Measurements from ENCODE around the gene KCNS1. TPM values are rescaled to one million over a fixed set of nuclear protein-coding genes. Genes with fewer than 3 reads are reported as not detected.

The KCNS1 gene
- total RNA-seq, 1 experiment from 2014 or later: 1.2 TPM

- Mint-ChIP-seq H3K9me3 (no peaks in the 10 kb centered on the region), H3K4me3 (no peak overlapping the region), H3K36me3 (peaks cover 3% of the 10 kb centered on the region; the same call in 1 of the 2 replicates), H3K27me3 (ENCODE audit: low read depth) (no peaks in the 10 kb centered on the region), H3K27ac (peak overlapping the region; percentile 53), H3K4me1 (peaks cover 12% of the 10 kb centered on the region)
- no peak for TF ChIP-seq HMGA2 (CRISPR knock-in tag; IDR thresholded peaks at IDR 0.05)
- TF ChIP-seq SMAD4 (CRISPR knock-in tag; IDR thresholded peaks at IDR 0.05): no peak
- no peak for TF ChIP-seq FOXP1 (CRISPR knock-in tag; IDR thresholded peaks at IDR 0.05; ENCODE audit: borderline replicate concordance)
- TF ChIP-seq FOXJ3 (CRISPR knock-in tag; IDR thresholded peaks at IDR 0.05; ENCODE audit: borderline replicate concordance): no peak
- no peak for TF ChIP-seq KAT7 (CRISPR knock-in tag; IDR thresholded peaks at IDR 0.05; ENCODE audit: borderline replicate concordance)
- no peak for TF ChIP-seq JUN (CRISPR knock-in tag; IDR thresholded peaks at IDR 0.05)
- no peak for TF ChIP-seq RORB (CRISPR knock-in tag; IDR thresholded peaks at IDR 0.05)
- no peak for TF ChIP-seq SMAD3 (CRISPR knock-in tag; IDR thresholded peaks at IDR 0.05; ENCODE audit: borderline replicate concordance)
- TF ChIP-seq MYBL2 (CRISPR knock-in tag; IDR thresholded peaks at IDR 0.05): no peak
- TF ChIP-seq USF1 (CRISPR knock-in tag; IDR thresholded peaks at IDR 0.05): no peak
- TF ChIP-seq, protein P1, sequence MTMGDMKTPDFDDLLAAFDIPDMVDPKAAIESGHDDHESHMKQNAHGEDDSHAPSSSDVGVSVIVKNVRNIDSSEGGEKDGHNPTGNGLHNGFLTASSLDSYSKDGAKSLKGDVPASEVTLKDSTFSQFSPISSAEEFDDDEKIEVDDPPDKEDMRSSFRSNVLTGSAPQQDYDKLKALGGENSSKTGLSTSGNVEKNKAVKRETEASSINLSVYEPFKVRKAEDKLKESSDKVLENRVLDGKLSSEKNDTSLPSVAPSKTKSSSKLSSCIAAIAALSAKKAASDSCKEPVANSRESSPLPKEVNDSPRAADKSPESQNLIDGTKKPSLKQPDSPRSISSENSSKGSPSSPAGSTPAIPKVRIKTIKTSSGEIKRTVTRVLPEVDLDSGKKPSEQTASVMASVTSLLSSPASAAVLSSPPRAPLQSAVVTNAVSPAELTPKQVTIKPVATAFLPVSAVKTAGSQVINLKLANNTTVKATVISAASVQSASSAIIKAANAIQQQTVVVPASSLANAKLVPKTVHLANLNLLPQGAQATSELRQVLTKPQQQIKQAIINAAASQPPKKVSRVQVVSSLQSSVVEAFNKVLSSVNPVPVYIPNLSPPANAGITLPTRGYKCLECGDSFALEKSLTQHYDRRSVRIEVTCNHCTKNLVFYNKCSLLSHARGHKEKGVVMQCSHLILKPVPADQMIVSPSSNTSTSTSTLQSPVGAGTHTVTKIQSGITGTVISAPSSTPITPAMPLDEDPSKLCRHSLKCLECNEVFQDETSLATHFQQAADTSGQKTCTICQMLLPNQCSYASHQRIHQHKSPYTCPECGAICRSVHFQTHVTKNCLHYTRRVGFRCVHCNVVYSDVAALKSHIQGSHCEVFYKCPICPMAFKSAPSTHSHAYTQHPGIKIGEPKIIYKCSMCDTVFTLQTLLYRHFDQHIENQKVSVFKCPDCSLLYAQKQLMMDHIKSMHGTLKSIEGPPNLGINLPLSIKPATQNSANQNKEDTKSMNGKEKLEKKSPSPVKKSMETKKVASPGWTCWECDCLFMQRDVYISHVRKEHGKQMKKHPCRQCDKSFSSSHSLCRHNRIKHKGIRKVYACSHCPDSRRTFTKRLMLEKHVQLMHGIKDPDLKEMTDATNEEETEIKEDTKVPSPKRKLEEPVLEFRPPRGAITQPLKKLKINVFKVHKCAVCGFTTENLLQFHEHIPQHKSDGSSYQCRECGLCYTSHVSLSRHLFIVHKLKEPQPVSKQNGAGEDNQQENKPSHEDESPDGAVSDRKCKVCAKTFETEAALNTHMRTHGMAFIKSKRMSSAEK (CRISPR knock-in tag; IDR thresholded peaks at IDR 0.05; ENCODE audit: borderline replicate concordance): no peak
- TF ChIP-seq NFE2L1 (CRISPR knock-in tag; IDR thresholded peaks at IDR 0.05): no peak
- TF ChIP-seq, protein P2, sequence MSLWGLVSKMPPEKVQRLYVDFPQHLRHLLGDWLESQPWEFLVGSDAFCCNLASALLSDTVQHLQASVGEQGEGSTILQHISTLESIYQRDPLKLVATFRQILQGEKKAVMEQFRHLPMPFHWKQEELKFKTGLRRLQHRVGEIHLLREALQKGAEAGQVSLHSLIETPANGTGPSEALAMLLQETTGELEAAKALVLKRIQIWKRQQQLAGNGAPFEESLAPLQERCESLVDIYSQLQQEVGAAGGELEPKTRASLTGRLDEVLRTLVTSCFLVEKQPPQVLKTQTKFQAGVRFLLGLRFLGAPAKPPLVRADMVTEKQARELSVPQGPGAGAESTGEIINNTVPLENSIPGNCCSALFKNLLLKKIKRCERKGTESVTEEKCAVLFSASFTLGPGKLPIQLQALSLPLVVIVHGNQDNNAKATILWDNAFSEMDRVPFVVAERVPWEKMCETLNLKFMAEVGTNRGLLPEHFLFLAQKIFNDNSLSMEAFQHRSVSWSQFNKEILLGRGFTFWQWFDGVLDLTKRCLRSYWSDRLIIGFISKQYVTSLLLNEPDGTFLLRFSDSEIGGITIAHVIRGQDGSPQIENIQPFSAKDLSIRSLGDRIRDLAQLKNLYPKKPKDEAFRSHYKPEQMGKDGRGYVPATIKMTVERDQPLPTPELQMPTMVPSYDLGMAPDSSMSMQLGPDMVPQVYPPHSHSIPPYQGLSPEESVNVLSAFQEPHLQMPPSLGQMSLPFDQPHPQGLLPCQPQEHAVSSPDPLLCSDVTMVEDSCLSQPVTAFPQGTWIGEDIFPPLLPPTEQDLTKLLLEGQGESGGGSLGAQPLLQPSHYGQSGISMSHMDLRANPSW (CRISPR knock-in tag; conservative IDR thresholded peaks at IDR 0.05; ENCODE audit: low read depth): no peak
- no peak for ATAC-seq
- POLR2A ChIA-PET: no interaction called here
- CTCF ChIA-PET: interaction anchor here (0.7 to 1.4 kb wide), 3 partner anchors 24 to 51 kb away, joined by 3 to 4 read pairs (median 3); no protein-coding TSS in a partner anchor
- DNase-seq (ENCODE audit: low spot score): no peak
Measured at GRCh38 chr20:45088247-45088646, 12.7 kb downstream of the KCNS1 start.

DNA sequence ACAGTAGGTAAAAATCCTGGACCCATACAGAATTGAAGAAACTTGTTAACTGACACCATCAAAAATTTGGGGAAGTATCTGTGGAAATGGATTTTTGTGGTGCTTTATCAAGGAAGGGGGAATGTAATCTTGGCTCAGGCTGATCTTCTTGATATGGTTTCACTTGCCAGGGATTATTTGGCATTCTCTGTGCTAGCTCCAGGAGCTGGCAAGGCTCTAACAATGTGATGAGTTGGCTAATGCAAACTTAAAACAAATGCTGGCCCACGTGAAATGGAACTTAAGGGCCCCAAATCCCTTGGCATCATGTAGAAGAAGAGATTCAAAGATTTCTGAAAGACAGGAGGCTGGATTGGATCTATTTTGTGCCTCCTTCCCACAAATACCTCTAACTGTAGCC is 13.1 kb downstream of the KCNS1 start:
- H3K36me3 Mint-ChIP-seq: peaks cover 7% of the 10 kb centered on the region
- ATAC-seq: no peak
- no peak for TF ChIP-seq RORB (CRISPR knock-in tag; IDR thresholded peaks at IDR 0.05)
- no peak overlapping the region for H3K4me3 Mint-ChIP-seq
- H3K27ac Mint-ChIP-seq: peak overlapping the region; percentile 53
- DNase-seq (ENCODE audit: low spot score): no peak
- POLR2A ChIA-PET: no interaction called here
- H3K9me3 Mint-ChIP-seq: peaks cover 3% of the 10 kb centered on the region
- CTCF ChIA-PET: interaction anchor here (0.9 to 1.4 kb wide), 3 partner anchors 24 to 51 kb away, joined by 3 to 4 read pairs (median 4); no protein-coding TSS in a partner anchor
- H3K4me1 Mint-ChIP-seq: peaks cover 12% of the 10 kb centered on the region
- no peaks in the 10 kb centered on the region for H3K27me3 Mint-ChIP-seq (ENCODE audit: low read depth)

DNA sequence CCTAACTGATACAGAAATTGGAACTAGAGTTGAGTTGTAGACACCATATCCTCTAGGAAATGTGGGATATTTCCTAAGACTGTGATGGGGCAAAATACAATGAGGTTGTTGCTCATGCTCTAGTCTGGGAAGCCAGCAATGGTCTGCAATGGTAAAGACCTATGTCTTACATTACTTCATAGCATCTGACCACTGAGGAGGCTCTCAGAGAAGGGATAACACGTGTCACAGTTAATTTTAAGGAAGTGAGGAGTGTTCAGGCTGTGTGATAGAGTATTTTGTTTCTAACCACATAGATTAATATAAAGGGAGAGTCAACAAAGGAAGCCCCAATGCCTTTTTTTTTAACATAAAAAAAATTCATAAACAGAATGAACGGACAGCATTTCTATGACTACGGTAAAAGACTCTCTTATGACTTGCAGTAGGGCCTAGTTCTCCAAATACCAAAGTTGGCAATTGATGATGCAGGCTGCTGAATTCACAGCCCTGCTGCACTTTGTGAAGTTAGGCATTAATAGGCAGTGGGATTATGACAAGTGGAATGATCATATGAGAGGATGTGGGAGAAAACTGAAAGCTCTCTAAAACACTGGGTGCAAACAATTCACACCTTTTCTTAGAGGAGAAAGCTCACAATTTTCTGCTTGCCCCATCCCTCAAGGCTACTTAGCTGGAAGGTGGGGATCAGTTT is 13.7 kb downstream of the KCNS1 start:
- ChIA-PET CTCF (interaction anchor here (0.9 to 2.0 kb wide), 4 partner anchors 8 to 206 kb away, joined by 4 to 10 read pairs (median 7); no protein-coding TSS in a partner anchor), POLR2A (no interaction called here)
- TF ChIP-seq ZNF396 (CRISPR knock-in tag; IDR thresholded peaks at IDR 0.05; ENCODE audit: borderline replicate concordance): no peak
- no peak for TF ChIP-seq ZBTB21 (CRISPR knock-in tag; IDR thresholded peaks at IDR 0.05; ENCODE audit: borderline replicate concordance)
- TF ChIP-seq, protein P3, sequence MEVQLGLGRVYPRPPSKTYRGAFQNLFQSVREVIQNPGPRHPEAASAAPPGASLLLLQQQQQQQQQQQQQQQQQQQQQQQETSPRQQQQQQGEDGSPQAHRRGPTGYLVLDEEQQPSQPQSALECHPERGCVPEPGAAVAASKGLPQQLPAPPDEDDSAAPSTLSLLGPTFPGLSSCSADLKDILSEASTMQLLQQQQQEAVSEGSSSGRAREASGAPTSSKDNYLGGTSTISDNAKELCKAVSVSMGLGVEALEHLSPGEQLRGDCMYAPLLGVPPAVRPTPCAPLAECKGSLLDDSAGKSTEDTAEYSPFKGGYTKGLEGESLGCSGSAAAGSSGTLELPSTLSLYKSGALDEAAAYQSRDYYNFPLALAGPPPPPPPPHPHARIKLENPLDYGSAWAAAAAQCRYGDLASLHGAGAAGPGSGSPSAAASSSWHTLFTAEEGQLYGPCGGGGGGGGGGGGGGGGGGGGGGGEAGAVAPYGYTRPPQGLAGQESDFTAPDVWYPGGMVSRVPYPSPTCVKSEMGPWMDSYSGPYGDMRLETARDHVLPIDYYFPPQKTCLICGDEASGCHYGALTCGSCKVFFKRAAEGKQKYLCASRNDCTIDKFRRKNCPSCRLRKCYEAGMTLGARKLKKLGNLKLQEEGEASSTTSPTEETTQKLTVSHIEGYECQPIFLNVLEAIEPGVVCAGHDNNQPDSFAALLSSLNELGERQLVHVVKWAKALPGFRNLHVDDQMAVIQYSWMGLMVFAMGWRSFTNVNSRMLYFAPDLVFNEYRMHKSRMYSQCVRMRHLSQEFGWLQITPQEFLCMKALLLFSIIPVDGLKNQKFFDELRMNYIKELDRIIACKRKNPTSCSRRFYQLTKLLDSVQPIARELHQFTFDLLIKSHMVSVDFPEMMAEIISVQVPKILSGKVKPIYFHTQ (CRISPR knock-in tag; IDR thresholded peaks at IDR 0.05): no peak
- TF ChIP-seq SP1 (CRISPR knock-in tag; conservative IDR thresholded peaks at IDR 0.05): no peak
- TF ChIP-seq, protein P4, sequence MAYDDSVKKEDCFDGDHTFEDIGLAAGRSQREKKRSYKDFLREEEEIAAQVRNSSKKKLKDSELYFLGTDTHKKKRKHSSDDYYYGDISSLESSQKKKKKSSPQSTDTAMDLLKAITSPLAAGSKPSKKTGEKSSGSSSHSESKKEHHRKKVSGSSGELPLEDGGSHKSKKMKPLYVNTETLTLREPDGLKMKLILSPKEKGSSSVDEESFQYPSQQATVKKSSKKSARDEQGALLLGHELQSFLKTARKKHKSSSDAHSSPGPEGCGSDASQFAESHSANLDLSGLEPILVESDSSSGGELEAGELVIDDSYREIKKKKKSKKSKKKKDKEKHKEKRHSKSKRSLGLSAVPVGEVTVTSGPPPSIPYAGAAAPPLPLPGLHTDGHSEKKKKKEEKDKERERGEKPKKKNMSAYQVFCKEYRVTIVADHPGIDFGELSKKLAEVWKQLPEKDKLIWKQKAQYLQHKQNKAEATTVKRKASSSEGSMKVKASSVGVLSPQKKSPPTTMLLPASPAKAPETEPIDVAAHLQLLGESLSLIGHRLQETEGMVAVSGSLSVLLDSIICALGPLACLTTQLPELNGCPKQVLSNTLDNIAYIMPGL (CRISPR knock-in tag; IDR thresholded peaks at IDR 0.05): no peak
- Mint-ChIP-seq H3K4me3 (no peak overlapping the region), H3K36me3 (peaks cover 13% of the 10 kb centered on the region), H3K4me1 (peaks cover 12% of the 10 kb centered on the region), H3K9me3 (peaks cover 9% of the 10 kb centered on the region), H3K27ac (no peak overlapping the region), H3K27me3 (ENCODE audit: low read depth) (no peaks in the 10 kb centered on the region)
- no peak for ATAC-seq
- DNase-seq (ENCODE audit: low spot score): no peak

Data from WTC11 (cell line).